SH-SY5Y (cell line): ENCODE results near the gene STON2.

Experiments
- GATA2 ChIP-seq: IDR thresholded peaks from 2 replicates; pipeline ENCODE4 v1.6.1; 2011; ENCODE audit warnings: mild to moderate bottlenecking, low read depth, low read length
- GATA3 ChIP-seq: IDR thresholded peaks from 2 replicates; pipeline ENCODE4 v1.6.1; 2011; ENCODE audit warnings: low read depth, mild to moderate bottlenecking, low read length, moderate library complexity

- TF ChIP-seq GATA2: peak; percentile 18; the same call in 1 of the 2 replicates
- TF ChIP-seq GATA3: no peak
Measured at GRCh38 chr14:81390696-81391095, 9.4 kb downstream of the STON2 start.
